Neutrophil (primary cell): Measurements from ENCODE around the gene SLC25A23.

Experiments
- H3K27ac ChIP-seq: fragments of 200-600 bp; sonication (generic); 2 replicates; pipeline ENCODE4 v1.5.1; 2016; ENCODE audit warnings: mild to moderate bottlenecking, moderate library complexity
- H3K27me3 ChIP-seq: fragments of 200-600 bp; sonication (generic); 2 replicates; pipeline ENCODE4 v1.6.0; 2016; ENCODE audit warnings: mild to moderate bottlenecking
- H3K36me3 ChIP-seq: fragments of 200-600 bp; sonication (generic); 2 replicates; pipeline ENCODE4 v1.5.1; 2017
- H3K4me1 ChIP-seq, 2 experiments: fragments of 200-600 bp in 1 of 2; sonication (generic) in 1 of 2; 1 replicate in 1 of 2; 2 replicates in 1 of 2; pipeline versions ENCODE4 v1.5.1 to v1.6.1; 2013 to 2016; ENCODE audit warnings: low read depth in 1 of 2, low read length in 1 of 2, mild to moderate bottlenecking in 1 of 2, moderate library complexity in 1 of 2; ENCODE audit not compliant: control insufficient read depth in 1 of 2, insufficient read depth in 1 of 2
- H3K4me3 ChIP-seq, 2 experiments: fragments of 200-600 bp in 1 of 2; sonication (generic) in 1 of 2; 1 replicate in 1 of 2; 2 replicates in 1 of 2; pipeline ENCODE4 v1.5.1; 2013 to 2016; ENCODE audit warnings: low read depth in 1 of 2, low read length in 1 of 2, mild to moderate bottlenecking in 1 of 2, moderate library complexity in 1 of 2
- H3K9me3 ChIP-seq: fragments of 200-600 bp; sonication (generic); 2 replicates; pipeline ENCODE4 v1.5.1; 2016
- TF ChIP-seq, protein P1 (sequence below): fragments of 200-600 bp; sonication (generic); IDR thresholded peaks from 2 replicates; pipeline ENCODE4 v1.5.1; 2016; ENCODE audit warnings: antibody characterized with exemption

The SLC25A23 gene

DNA sequence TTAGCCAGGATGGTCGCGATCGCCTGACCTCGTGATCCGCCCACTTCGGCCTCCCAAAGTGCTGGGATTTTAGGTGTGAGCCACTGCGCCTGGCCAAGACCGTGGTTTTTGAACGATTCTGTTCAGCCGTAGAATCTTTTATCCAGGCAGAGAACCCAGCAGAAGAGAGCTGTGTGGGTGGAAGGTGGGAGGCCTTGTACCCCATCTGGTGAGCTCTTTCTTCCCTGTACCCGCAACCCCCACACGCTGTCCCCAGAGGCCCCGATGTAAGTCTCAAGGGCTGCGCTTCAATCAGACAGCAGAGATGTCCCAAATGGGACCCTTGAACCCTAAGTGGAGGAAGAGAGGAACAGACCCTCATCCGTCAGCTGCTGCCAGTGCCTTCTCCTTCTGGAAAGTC lies 3.7 kb downstream of the SLC25A23 start:
- TF ChIP-seq, protein P1, sequence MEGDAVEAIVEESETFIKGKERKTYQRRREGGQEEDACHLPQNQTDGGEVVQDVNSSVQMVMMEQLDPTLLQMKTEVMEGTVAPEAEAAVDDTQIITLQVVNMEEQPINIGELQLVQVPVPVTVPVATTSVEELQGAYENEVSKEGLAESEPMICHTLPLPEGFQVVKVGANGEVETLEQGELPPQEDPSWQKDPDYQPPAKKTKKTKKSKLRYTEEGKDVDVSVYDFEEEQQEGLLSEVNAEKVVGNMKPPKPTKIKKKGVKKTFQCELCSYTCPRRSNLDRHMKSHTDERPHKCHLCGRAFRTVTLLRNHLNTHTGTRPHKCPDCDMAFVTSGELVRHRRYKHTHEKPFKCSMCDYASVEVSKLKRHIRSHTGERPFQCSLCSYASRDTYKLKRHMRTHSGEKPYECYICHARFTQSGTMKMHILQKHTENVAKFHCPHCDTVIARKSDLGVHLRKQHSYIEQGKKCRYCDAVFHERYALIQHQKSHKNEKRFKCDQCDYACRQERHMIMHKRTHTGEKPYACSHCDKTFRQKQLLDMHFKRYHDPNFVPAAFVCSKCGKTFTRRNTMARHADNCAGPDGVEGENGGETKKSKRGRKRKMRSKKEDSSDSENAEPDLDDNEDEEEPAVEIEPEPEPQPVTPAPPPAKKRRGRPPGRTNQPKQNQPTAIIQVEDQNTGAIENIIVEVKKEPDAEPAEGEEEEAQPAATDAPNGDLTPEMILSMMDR: no peak
- Histone ChIP-seq H3K27ac (no peak overlapping the region), H3K4me3 (no peak overlapping the region)

GRCh38 chr19:6453951-6454565 lies 5.5 kb downstream of the SLC25A23 start:
- TF ChIP-seq, protein P1: no peak

More for the DNA sequence above, 3.7 kb downstream of the SLC25A23 start:
- Histone ChIP-seq H3K4me1 (peaks cover 13 to 16% of the 10 kb centered on the region in 2 experiments), H3K36me3 (no peaks in the 10 kb centered on the region), H3K9me3 (no peaks in the 10 kb centered on the region), H3K27me3 (peaks cover 46% of the 10 kb centered on the region)

GRCh38 chr19:6452899-6453298 lies 6.7 kb downstream of the SLC25A23 start:
- TF ChIP-seq, protein P1: no peak
- no peak overlapping the region for H3K27ac ChIP-seq
- H3K36me3 ChIP-seq: no peaks in the 10 kb centered on the region
- no peaks in the 10 kb centered on the region for H3K4me1 ChIP-seq
- no peak overlapping the region for H3K4me3 ChIP-seq
- H3K9me3 ChIP-seq: no peaks in the 10 kb centered on the region
- peaks cover 16% of the 10 kb centered on the region for H3K27me3 ChIP-seq

More at GRCh38 chr19:6453951-6454565, 5.5 kb downstream of the SLC25A23 start:
- no peak overlapping the region for H3K4me3 ChIP-seq
- peaks cover 27% of the 10 kb centered on the region for H3K27me3 ChIP-seq
- no peaks in the 10 kb centered on the region for H3K4me1 ChIP-seq
- no peaks in the 10 kb centered on the region for H3K9me3 ChIP-seq
- H3K36me3 ChIP-seq: no peaks in the 10 kb centered on the region
- no peak overlapping the region for H3K27ac ChIP-seq

DNA sequence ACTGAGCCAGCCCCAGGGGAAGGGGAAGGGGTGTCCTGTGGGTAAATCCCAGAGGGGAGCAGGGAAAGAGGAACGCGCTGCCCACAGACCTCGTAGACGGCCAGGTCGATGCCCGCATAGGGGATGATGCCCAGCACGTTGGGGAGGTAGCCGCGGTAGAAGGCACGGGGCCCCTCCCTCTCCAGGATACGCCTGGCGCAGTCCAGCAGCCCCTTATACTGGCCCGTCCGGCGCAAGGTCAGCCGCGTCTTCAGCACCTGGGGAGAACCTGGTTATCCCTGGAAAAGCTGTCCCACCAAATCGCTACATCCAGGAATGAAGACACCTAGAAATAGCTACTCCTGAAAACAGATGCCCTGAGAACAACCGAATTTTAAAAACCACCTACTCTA lies 7.4 kb downstream of the SLC25A23 start:
- Histone ChIP-seq H3K36me3 (no peaks in the 10 kb centered on the region), H3K9me3 (no peaks in the 10 kb centered on the region), H3K27me3 (peaks cover 9% of the 10 kb centered on the region), H3K4me3 (no peak overlapping the region), H3K4me1 (no peaks in the 10 kb centered on the region), H3K27ac (no peak overlapping the region)
- TF ChIP-seq, protein P1: no peak

DNA sequence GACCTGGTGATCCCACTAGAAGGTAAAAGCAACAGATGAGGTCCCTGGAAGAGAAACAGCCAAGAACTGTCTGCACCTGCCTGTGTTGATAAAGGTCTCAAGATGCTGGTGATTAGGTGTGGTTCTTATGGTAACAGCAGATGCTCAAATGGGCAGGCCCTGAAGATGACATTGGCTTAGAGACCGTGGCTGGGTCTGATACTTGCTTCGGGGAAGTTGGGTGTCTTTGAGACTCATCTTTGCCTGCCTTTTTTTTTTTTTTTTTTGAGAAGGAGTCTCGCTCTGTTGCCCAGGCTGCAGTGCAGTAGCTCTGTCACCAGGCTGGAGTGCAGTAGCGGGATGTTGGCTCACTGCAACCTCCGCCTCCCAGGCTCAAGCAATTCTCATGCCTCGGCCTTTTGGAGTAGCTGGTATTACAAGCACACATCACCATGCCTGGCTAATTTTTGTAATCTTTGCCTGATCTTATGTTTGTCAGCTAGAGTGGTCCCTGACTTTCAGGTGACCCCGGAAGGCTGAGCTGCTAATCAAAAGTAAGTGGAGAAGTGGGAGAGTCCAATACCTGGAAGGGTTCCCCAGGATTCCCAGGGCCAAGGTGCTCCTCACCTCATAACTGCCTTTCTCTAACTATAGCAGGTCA lies 7.9 kb downstream of the SLC25A23 start:
- no peak overlapping the region for H3K27ac ChIP-seq
- TF ChIP-seq, protein P1: no peak
- peaks cover 5% of the 10 kb centered on the region for H3K27me3 ChIP-seq
- H3K4me1 ChIP-seq: no peaks in the 10 kb centered on the region
- H3K36me3 ChIP-seq: no peaks in the 10 kb centered on the region
- no peaks in the 10 kb centered on the region for H3K9me3 ChIP-seq
- H3K4me3 ChIP-seq: no peak overlapping the region
